Effector CD8-positive, alpha-beta T cell (primary cell): ENCODE data around the gene RTN4RL1.

Experiments used
- DNase-seq: peaks from one replicate; lab custom pipeline; 2025; lab: John Stamatoyannopoulos, UW

Gene RTN4RL1

DNA sequence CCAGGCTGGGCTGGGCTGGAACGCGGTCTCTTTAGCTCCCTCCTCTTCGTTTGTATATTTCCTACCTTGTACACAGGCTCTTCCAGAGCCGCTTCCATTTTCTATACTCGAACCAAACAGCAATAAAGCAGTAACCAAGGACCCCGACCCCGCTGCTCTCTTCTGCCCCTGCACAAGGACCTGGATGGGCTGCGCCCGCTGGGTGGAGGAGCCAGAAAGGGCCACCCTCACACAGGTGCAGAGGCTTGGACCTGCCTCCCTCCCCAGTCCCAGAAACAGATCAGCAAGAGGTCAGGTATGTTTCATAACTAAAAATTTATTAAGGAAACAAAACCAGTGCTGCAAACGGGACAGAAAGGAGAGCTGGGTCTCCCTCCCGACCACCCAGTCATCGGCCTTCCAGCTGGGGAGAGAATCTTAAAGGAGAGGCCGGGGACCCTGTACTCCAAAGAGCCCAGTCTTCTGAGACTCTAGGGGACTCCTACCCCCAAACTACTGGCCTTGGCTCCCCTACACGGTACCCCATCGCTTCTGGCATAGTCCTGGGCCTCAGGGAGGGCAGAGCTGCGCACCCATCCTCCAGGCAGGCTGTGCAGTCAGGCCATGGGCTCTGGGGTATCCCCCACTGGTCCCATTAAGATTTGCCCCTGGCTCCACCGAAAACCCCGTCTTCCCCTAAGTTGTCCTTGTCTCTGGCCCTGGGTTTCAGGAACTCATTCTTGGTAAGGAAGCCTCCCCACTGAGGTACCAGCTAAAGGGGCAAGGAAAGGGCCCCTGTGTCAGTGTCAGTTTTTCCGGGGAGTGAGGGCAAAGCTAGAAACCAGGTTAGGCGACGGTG is 34.6 kb upstream of the RTN4RL1 start:
- no peak for DNase-seq

GRCh38 chr17:2058586-2059546 is 33.7 kb upstream of the RTN4RL1 start:
- DNase-seq = peak; percentile 30

- DNase-seq = no peak
These were observed 32.8 kb upstream of the RTN4RL1 start for GRCh38 chr17:2057760-2058585.

DNA sequence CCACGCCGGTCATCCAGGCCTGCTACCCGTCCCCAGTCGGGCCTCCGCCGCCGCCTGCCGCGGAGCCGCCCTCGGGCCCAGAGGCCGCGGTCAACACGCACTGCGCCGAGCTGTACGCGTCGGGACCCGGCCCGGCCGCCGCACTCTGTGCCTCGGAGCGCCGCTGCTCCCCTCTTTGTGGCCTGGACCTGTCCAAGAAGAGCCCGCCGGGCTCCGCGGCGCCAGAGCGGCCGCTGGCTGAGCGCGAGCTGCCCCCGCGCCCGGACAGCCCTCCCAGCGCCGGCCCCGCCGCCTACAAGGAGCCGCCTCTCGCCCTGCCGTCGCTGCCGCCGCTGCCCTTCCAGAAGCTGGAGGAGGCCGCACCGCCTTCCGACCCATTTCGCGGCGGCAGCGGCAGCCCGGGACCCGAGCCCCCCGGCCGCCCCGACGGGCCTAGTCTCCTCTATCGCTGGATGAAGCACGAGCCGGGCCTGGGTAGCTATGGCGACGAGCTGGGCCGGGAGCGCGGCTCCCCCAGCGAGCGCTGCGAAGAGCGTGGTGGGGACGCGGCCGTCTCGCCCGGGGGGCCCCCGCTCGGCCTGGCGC is 32.1 kb upstream of the RTN4RL1 start:
- DNase-seq = no peak

DNA sequence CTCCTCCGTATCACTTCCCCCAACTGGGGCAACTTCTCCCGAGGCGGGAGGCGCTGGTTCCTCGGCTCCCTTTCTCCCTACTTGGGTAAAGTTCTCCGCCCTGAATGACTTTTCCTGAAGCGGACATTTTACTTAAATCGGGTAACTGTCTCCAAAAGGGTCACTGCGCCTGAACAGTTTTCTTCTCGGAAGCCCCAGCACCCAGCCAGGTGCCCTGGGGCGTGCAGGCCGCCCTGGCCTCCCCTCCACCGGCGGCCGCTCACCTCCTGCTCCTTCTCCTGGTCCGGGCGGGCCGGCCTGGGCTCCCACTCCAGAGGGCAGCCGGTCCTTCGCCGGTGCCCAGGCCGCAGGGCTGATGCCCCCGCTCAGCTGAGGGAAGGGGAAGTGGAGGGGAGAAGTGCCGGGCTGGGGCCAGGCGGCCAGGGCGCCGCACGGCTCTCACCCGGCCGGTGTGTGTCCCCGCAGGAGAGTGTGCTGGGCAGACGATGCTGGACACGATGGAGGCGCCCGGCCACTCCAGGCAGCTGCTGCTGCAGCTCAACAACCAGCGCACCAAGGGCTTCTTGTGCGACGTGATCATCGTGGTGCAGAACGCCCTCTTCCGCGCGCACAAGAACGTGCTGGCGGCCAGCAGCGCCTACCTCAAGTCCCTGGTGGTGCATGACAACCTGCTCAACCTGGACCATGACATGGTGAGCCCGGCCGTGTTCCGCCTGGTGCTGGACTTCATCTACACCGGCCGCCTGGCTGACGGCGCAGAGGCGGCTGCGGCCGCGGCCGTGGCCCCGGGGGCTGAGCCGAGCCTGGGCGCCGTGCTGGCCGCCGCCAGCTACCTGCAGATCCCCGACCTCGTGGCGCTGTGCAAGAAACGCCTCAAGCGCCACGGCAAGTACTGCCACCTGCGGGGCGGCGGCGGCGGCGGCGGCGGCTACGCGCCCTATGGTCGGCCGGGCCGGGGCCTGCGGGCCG is 31.4 kb upstream of the RTN4RL1 start:
- no peak for DNase-seq

DNA sequence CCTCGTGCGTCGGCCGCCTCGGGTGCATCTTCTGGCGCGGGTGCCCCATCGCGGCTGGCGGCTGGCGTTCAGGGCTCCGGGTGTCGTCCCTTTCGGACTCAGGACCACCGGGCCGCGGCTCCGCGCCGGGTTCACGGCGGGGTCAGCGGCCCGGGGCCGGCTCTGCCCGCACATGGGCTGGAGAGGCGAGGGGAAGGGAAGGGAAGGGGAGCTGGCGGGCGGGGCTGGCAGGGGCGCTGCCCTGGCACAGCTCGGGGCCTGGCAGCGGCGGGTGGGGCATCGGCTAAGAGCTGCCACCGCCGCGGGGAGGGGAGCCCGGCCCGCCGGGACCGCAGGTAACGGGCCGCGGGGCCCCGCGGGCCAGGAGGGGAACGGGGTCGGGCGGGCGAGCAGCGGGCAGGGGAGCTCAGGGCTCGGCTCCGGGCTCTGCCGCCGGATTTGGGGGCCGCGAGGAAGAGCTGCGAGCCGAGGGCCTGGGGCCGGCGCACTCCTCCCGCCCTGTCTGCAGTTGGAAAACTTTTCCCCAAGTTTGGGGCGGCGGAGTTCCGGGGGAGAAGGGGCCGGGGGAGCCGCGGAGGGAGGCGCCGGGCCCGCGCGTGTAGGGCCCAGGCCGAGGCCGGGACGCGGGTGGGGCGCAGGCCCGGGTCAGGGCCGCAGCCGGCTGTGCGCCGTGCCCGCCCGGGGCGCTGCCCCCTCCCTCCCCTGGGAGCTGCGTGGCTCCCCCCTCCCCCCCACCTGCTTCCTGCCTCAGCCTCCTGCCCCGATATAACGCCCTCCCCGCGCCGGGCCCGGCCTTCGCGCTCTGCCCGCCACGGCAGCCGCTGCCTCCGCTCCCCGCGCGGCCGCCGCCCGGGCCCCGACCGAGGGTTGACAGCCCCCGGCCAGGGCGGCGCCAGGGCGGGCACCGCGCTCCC is 30.4 kb upstream of the RTN4RL1 start:
- no peak for DNase-seq

GRCh38 chr17:2054512-2055291 is 29.6 kb upstream of the RTN4RL1 start, which contains the start of gene HIC1:
TSS of gene HIC1 (plus strand) at chr17:2055103. CDS start at chr17:2056691, 1,588 bp downstream.
- DNase-seq = peak; percentile 49

DNA sequence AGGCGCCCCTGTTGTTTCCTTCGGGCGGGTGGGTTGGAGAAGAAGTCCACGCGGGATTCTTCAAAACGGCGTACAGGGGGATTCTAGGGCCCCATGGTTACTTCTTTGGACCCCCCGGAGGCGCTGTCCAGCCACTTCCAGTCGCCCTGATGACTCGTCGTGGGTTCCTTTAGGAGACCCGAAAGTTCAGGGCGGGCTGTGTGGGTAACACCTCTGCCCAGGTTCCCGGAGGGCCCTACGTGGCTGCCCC is 29.1 kb upstream of the RTN4RL1 start:
- no peak for DNase-seq

DNA sequence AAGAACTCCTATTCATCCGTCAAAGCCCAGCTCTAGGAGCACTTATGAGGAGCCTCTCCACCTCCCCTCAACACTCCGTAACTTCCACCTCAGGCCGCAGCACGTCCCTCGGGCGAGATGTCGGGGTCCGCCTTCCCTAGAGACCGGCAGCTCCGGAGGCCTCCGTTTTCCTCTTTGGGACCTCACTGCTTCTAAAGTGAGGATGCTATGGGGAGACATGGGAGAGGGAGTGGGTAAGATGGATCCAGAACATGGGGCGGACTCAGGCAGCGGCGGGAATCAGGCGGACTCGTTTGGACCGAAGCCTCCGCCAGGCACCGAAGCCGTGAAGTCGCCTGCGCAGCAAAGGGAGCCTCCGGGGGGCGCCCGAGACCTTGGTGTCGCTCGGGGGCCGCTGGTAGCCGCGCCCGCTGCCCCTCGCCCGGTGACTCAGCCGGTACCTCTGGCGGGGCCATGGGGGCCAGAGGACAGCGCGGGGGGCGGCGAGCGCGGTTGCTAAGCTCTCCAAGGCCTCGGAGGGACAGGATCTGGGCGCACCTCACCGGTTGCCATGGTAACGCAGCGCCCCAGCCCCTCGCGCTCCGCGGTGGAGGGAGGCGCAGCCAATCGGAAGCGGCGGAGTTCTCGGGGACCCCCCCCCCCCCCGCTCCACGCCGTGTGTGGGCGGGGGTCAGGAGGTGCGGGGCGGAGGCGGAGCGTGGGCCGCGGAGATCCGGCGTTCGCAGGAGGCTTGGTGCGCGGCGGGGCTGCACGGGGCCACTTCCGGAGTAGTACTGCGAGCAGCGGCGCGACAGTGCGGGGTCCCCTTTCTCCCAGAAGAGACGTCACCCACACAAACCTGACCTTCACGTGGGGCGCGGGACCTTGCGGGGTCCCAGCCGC is 28.5 kb upstream of the RTN4RL1 start:
- peak; percentile 65 for DNase-seq

DNA sequence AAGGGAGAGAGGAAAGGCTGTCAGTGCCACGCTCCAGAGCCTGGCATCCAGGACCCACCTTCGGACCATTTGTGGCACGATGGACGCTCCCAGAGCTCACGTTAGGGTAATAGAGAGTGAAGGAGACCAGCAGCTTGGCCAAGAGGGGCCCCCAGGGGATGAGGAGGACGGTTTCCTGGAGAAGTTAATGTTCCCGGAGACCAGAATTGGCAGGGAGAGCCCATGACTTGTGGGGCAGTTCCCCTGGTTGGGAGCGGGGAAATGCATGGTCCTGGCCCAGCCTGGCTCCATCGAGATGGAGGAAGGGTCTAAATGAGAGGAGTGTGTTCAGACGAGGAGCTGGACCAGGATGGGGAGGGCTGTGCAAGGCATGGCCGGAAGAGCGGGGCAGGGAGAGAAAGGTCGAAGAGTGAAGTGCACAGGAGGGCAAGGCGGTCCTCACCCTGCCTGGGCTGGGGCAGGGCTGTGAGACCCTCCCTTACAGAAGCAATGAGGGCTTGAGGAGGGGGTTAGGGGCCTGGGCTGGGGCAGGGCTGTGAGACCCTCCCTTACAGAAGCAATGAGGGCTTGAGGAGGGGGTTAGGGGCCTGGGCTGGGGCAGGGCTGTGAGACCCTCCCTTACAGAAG is 26.9 kb upstream of the RTN4RL1 start:
- DNase-seq = no peak

- DNase-seq = no peak
These were observed 26.2 kb upstream of the RTN4RL1 start for GRCh38 chr17:2051061-2051932.

DNA sequence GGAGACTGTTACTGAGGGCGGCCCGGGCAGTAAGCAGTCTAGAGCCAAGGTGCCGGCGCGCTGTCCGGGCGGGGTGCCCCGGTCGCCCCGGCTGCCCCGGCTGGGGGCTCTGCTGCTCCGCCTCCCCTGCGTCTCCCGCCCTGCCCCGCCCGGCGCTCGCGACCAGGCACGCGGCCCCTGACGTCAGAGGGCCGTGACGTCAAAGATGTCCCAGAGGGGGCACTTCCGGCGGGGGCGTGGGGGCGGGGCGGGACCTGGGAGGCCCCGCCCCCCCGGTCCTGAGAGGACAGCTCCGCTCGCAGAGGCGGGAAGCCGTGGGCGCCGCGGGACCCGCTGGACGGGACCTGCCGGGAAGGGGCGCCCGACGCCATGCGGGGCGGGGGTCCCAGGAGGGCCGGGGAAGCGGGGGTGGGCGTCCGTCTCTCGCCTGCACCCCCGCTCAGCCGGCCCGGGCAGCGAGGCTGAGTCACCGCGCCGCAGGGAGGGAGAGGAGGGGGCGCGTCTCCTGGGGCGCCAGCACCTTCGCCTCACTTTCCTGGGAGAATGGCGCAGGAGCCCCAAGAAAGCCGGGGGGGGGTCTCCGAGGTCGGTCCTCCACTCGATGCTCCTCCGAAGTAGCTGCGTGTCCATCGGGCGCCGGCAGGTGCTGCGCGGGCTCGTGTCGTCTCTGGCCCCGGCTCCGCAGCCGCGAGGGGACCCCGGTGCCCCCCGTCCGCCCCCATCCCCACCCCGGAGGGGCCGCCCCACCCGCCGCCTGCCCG is 25.3 kb upstream of the RTN4RL1 start:
- DNase-seq = peak; percentile 68

DNA sequence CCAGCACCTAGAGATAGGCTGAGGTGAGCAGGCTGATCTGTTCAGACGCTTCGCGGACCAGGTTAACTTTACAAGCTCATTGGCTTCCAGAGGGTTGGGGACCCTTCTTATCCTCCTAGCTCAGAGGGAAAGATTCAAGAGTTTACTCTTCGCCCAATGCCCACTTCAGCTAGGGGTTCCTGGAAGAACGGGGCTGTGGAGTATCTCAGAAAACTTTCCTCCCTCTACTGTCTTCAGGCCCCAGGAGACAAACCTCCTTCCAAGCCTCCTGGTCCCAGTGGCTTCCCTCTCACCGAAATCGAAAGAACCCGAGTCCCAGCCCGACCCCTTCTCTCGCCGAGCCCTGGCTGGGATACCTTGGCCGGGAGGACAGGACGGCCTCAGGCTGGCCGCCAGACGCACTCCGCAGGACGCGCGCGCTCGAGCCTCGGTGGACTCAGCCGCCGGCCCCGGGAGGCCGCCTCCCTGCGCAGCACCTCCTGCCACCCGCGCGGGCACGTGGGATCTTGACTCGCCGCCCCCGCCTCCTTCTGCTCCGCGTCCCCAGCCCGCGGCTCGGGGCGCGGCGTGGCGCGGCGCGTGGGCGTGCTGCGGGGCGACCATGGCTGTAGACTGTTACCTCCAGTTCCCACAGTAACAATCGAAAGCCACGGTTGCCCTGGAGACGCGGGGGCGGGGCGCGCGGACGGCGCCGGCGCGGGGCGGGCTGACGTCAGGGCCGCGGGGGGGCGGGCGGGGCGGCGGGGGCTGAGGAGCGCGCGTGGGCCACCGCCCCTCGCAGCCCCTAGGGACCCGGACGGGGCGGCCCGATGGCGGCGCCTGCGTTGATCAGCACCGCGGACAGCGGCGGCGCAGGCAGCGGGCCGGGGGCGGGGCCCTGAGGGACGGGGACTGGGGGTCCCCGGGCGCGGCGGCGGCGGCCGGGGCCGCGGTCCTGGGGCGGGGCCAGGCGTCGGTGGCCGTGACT is 24.5 kb upstream of the RTN4RL1 start:
- DNase-seq = peak; percentile 85

- DNase-seq = no peak
These were observed 23.7 kb upstream of the RTN4RL1 start for GRCh38 chr17:2048805-2049204.
